ENCODE measurements around the gene PROSER2.

Gene PROSER2

DNA sequence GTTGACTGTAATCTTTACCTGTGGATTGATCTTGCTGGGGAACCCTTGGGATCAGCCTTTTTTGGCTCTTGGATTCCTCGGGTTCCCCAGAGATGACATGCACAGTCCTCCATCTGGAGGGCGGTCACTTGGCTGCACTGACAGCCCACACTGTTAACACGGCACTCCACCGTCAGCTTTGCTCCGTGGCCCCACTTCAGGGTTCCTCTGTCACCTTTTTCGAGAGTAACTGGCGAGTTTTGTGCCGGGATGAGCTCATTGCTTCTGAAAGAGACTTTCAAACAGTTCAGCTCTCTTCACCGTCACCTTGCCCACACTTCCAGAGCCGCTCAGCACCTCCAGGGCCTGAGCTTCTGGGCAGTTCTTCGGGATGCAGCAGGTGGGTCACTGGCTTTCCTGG, 42.4 kb downstream of the PROSER2 start:
- TF ChIP-seq CTCF (conservative IDR thresholded peaks at IDR 0.05; ENCODE audit: low read depth, low read length), result no peak
- no peak for DNase-seq (ENCODE audit: low read depth)
- no peak overlapping the region for H3K4me3 ChIP-seq (ENCODE audit: low read depth, low read length)

- no peak for DNase-seq (ENCODE audit: low read depth)
- TF ChIP-seq CTCF (conservative IDR thresholded peaks at IDR 0.05; ENCODE audit: low read depth, low read length), result no peak
- no peak overlapping the region for H3K4me3 ChIP-seq (ENCODE audit: low read depth, low read length)
Measured at GRCh38 chr10:11866199-11866925, 43.2 kb downstream of the PROSER2 start.

DNA sequence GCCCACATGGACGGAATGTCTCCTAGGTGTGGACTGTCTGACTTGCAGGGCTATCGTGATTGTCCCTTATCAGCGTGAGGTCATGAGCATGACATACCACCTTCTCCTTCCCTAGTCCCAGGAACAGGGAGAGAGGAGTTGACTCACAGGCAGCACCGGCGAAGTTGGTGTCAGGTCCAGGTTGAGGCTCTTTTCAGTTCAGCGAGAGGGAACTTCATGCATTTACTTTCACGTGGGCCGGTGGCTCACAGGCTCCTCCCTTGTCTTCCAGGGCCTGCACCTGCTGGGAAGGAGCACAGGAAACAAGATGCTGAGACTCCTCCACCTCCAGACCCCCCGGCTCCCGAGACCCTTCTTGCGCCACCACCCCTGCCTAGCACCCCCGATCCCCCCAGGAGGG, 46.1 kb downstream of the PROSER2 start:
- no peak overlapping the region for H3K4me3 ChIP-seq (ENCODE audit: low read depth, low read length)

DNA sequence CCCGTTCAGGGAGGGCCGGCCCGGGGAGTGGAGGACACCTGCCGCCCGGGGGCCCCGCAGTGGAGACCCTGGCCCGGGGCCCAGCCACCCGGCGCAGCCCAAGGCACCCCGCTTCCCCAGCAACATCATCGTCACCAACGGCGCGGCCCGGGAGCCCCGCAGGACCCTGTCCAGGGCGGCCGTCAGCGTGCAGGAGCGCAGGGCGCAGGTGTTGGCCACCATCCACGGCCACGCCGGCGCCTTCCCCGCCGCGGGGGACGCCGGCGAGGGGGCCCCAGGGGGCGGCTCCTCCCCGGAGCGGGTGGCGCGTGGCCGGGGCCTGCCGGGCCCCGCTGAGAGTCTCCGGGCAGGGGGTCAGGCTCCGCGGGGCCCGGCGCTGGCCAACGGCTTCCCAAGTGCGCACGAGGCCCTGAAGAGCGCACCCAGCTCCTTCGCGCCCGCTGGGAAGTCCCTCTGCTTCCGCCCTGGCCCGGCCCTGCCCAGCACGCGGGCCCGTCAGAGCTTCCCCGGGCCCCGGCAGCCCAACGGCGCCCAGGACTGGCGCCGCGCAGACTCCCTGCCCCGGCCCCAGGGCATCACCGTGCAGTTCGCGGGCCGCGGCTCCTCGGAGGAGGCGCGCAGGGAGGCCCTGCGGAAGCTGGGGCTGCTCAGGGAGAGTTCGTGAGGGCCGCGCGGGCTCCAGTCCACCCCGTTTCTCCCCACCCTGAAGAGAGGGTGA, 46.7 kb downstream of the PROSER2 start:
- DNase-seq (ENCODE audit: low read depth), result peak; percentile 47
- peak overlapping the region; percentile 28 for H3K4me3 ChIP-seq (ENCODE audit: low read depth, low read length)
- TF ChIP-seq CTCF (conservative IDR thresholded peaks at IDR 0.05; ENCODE audit: low read depth, low read length), result no peak

More for the DNA sequence above, 46.1 kb downstream of the PROSER2 start:
- no peak for DNase-seq (ENCODE audit: low read depth)
- no peak for TF ChIP-seq CTCF (conservative IDR thresholded peaks at IDR 0.05; ENCODE audit: low read depth, low read length)

DNA sequence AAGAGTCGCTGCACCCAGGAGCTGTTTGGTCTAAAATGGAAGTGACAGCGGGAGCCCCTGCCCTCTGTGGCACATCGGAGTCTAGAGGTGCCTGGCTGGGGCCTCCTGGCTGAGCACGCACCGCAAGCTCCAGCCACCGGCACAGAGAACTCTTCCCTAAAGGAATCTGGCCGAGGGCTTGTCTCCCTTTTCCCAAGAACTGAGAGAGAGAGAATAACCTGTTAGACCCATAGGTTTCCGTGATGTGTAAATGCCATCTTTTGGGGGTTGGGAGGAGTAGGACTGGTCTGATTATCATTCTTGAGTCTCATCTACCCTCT, 47.3 kb downstream of the PROSER2 start:
- H3K4me3 ChIP-seq (ENCODE audit: low read depth, low read length), result peak overlapping the region; percentile 28
- DNase-seq (ENCODE audit: low read depth), result no peak

GRCh38 chr10:11870900-11871400, 47.8 kb downstream of the PROSER2 start:
- H3K4me3 ChIP-seq (ENCODE audit: low read depth, low read length), result no peak overlapping the region
- no peak for TF ChIP-seq CTCF (conservative IDR thresholded peaks at IDR 0.05; ENCODE audit: low read depth, low read length)
- no peak for DNase-seq (ENCODE audit: low read depth)

More for the DNA sequence above, 47.3 kb downstream of the PROSER2 start:
- no peak for TF ChIP-seq CTCF (conservative IDR thresholded peaks at IDR 0.05; ENCODE audit: low read depth, low read length)

Data from choroid plexus epithelial cell (primary cell).